GM18499 (cell line): ENCODE results near the gene SLAMF8.

Source experiments
- ATAC-seq: cut with Tn5 transposase; IDR thresholded peaks from one replicate; pipeline ENCODE4 v1.9.1; 2021; ENCODE audit warnings: moderate number of reproducible peaks; ENCODE audit not compliant: insufficient read depth, unreplicated experiment

Gene SLAMF8

DNA sequence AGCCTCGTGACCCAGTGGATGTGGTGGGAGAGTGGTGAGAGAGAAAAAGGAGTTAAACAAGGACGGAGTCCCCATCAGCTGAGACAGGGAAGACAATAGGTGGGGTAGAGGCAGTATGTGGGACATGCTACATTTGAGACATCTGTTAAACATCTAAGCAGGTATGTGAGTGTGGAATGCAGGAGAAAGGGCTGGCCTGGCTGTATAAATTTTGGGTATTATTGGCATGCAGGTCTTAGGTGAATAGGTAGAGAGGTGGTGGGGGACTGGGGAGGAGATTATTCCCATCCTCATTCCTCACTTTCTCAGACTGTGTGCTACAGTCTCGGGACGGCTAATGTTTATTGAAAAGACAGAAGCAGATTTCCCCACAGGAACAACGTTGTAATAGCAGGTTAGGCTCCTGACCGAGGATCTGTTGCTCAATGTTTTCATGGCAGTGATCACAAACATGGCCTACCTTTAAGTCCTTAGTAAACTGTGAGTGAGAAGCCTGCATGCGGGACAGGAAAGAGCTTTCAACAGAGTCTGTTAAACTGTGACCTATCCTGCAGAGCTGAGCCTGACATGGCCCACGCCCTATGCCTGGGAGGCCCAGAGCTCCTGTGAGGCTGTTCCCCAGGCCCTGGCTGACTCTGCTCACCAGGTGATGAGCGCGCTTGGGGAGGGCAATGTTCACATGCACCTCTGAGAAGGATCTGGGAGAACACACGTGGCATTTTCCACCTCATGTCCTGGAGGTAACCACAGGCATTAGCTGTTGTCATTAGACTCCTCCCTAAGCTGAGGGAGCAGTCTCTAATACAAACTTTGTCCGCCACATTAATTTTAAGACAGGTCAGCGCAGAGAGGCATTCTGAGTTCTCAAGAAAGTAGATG is 19.3 kb downstream of the SLAMF8 start:
- no peak for ATAC-seq

DNA sequence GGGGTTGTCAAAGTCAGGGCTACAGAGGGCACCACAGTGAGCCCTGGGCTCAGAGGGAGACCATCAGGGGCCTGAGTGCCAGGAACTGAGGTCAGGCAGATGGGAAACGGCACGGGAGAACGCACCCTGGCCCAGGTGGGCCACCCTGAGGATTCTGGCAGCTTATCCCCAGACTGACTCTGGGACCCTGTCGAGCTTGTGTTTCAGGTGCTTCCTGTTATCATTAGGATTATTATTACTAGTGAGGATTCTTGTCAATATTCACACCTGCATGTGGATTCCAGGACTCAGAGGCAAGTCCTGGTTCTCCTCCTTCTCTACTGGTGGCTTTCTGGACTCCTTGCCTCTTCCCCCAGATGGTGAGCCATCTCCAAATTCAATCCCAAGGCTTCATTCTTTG is 20.6 kb downstream of the SLAMF8 start:
- no peak for ATAC-seq

DNA sequence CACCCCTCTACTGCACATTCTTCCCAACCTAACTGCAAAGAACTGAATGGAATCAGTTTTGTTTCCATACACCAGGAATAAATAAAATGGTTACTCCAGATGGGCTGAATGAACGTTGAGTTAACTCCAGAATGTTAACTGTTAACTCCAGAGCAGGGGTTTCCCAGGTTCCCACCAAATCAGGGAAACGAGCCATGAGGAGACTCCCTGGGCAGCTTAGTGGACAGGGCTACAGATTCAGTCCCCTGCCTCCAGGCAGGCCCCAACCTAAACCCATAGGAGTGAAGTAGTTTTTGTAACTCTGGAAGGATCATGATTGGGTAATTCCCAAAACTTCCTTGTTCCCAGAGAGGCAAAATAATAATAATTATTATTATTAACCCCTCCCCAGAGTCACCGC is 21.7 kb downstream of the SLAMF8 start:
- ATAC-seq: no peak

DNA sequence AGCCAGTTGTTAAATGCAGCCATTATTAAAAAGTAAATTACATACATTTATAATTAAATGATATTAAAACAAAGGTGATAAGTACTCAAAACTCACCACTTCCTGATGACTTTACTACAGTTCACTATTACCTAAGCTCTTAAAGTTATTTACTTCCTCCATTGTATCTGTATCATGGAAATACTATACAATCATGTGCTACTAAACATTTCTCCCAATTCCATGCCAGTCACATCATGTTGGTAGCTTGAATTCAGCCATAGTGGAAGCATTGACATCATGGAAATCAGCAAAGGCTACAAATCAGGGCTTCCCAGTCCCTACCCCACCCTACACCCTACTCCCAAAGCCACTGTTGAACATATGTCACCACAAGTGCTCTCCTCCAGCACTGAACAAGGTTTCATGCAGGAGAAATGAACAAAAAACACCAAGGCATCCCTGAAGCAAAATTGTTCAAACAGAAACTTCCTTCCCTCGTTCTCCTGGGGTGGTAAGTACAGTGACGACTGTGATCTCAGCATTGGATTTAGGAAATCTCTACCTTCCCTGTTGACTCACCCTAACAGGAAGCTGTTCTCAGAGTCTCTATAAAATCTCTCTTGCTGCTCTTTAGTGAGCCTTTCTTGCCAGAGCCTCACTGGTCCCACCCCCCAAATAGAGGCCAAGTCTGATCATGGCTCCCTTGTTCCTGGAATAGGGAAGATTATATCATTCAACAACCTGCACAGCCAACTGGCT is 23.1 kb downstream of the SLAMF8 start:
- ATAC-seq: no peak

GRCh38 chr1:159851407-159851806 is 24.7 kb downstream of the SLAMF8 start:
- no peak for ATAC-seq

DNA sequence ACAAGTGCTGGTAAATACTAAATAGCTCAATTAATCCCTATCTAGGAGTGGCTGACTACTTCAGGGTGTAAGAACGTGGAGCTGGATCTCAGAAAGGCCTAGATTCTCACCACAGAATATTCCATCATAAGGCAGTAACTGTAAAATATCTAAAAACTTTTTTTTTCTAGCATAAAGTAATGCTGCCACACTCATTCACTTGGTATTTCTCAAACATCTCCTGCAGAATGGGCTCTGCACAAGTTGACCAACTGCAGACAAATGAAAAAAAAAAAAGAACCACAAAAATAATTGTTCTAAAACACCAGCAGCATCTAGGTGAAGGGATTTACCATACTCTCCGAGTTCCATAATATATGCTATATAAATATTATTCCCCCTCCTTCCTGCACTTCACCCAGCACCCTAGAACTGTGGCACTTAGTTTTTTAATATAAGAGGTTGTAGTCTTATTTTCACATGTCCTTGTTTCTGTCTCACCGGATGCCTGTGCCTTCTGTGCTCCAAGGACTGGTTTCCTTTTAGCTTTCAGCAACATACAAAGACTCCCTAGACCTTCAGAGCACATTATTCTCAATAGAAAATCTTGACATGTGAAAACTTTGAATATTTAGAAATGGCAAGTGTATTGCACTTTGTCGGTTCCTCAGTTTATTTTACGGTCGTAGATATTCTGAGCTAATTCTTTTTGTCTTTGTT is 26.9 kb downstream of the SLAMF8 start:
- no peak for ATAC-seq

- ATAC-seq: no peak
These were observed 27.5 kb downstream of the SLAMF8 start for GRCh38 chr1:159854116-159854692.

DNA sequence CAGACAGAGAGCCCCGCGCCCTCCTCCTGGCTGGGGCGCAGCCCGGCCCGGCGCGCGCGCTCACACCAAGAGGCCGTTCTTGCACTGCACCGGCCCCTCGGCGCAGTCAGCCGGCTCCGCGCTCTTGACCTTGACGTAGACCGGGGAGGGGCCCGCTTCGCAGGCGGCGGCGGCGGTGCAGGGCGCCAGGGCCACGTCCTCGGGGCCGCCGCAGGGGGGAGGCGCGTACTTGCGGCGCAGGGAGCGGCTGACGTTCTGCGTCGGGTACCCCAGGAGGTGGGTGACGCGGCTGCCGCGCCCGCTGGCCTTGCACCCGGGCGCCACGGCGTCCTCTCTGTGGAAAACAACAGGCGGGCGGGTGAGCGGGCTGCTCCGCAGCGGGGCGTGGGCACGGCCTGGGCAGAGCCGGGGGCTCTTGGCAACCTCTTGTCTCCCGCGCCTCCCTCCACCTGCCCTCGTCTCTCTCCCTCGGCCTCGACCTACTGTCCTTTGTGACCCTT is 28.1 kb downstream of the SLAMF8 start:
- ATAC-seq: peak; percentile 59

- no peak for ATAC-seq
These were observed 29.0 kb downstream of the SLAMF8 start for GRCh38 chr1:159855709-159856108.

- no peak for ATAC-seq
These were observed 29.9 kb downstream of the SLAMF8 start for GRCh38 chr1:159856576-159856975.

- no peak for ATAC-seq
These were observed 31.2 kb downstream of the SLAMF8 start for GRCh38 chr1:159857889-159858288.

DNA sequence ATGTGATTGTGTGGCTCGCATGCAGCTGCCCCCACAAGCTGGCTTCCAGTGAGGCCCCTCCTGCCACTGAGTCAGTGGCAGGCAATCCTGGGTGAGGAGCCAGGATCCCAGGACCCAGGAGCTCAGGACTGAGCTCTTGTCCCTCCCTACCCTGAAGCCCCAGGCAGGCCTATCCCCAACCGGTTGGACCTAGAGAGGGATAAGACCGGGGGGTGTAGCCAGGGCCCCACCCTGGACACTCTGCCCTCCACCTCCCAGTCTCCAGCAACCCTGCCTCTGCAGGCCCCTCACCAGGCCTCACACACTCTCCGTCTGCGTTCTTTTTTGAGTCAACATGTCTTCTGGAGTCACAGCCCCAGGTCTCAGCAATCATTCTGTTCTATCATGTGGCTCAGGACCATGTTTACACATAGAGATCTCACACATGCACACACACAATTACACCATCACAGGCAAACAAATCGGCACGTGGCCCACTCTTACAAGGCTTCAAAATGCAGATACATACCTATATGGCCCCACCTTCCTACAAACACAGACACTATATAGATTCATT is 33.2 kb downstream of the SLAMF8 start:
- ATAC-seq: no peak

DNA sequence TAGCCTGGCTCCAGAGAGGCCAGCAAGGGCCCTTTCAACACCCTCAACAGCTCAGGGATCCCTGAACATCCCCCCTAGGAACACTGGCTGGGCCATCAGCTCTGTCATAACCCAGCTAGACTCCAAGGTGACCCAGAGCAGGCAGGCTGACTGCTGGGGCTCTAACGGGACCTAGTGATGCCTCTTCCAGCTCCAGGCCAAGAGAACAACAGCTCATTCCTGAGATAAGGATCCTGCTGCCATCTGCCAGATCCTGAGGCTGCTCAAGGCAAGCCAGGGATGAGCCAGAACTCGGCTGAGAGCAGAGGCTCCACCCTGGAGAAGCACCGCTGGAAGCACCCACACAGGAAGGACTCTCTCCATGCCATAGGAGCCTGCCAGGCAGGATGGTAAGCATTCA is 33.8 kb downstream of the SLAMF8 start:
- ATAC-seq: no peak

DNA sequence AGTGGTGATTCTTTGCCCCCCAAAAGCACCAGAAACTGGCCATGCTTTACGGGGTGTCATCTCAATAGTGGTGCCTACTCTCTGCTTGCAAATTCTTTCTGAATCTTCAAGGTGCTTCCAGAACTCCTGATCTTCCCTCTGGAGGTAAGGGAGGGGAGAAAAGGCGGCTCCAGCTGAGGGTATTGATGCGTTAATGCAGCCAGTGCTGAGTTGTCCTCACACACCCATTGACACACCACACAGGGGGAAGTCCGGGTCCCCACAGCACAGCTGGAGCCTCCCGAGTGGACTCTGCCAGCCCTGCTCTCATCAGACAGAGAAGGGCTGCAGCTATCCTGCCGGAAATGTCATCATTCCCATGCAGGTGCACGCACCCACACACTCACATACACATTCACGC is 34.5 kb downstream of the SLAMF8 start:
- no peak for ATAC-seq

- ATAC-seq: no peak
These were observed 35.4 kb downstream of the SLAMF8 start for GRCh38 chr1:159862031-159862430.

DNA sequence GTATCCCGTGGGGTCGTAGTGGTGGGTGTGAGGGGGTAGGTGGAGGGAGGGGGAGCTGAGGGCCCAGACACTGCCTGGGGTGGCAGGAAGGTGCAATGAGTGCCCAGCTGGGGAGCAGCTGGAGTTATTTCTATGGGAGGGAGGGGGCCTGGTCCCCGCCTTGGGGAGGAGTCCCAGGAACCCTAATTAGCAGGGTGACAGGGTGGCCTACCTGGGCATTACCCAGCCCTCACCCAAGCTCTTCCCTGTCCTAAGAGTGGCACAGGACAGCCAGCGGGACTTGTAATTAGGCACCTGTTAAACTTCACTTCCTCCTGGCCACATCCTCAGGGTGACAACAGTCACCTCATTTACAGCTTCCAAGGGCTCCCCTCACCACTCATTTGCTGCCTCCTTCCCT is 35.9 kb downstream of the SLAMF8 start, which contains the start of gene VSIG8:
Gene VSIG8, minus strand, starts transcription at position 101 of the 400 bp plus-strand sequence. CDS start 136 bp downstream, outside the sequence.
- ATAC-seq: no peak

GRCh38 chr1:159864262-159864661 is 37.6 kb downstream of the SLAMF8 start:
- ATAC-seq: no peak

DNA sequence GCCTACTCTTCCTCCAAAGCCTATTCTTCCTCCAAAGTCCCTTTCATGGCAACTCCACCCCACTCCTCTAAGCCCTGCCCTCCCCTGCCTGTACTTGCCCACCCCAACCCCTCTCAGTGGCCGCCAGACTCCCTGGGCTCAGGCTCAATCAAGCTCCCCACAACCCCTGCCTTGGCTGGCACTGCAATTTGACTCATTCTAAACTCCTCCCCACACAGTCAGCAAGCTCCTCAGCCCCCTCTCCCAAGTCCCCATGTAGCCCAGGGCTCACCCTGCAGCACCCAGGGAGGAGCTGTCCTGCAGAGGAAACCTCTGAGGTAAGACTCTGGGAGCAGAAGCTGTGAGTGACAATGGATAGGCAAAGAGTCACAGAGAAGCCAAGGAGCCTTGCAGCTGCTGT is 39.4 kb downstream of the SLAMF8 start:
- ATAC-seq: no peak

DNA sequence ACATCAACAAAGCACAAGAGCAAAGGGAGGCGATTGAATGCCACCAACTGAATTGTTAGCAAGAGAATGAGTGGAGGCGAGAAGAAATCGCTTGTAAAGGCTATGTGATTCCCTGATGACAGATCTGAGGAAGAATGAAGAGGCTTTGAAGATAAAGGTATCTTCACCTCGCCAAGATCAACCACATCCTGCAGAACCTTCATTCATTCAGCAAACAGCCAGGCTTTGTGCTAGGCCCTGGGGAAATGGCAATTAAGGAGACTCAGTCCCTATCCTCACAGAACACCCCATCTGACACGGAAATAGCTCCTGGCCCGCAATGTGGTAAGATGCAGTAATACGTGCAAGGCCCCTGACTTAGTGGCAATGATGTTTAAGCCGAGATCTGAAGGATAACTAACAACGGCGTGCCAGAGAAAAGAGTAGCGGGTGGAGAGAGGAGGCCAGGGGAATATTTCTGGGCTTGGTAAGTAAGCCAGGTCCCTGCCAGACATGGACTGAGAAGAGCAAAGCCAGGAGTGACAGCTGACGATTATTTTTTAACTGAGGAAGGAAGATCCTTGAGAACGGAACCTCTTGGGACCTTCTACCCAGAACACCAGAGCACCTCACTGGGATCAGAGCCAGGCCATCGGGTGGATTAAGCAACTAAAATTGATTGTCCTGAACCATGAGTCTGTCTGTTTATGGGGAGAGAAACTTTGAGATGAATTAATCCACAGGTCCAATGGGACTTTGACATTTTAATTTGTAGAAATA is 40.4 kb downstream of the SLAMF8 start:
- no peak for ATAC-seq
